ENCODE results near the gene AXL. TPM values are rescaled to one million over a fixed set of nuclear protein-coding genes. Genes with fewer than 3 reads are reported as not detected.

Gene AXL
- total and polyA plus RNA-seq, 9 of the 15 experiments (the other 6 are each of a cell fraction or from before 2014, with no cell fraction given), result 0.80 to 6.6 (median 1.6) TPM

DNA sequence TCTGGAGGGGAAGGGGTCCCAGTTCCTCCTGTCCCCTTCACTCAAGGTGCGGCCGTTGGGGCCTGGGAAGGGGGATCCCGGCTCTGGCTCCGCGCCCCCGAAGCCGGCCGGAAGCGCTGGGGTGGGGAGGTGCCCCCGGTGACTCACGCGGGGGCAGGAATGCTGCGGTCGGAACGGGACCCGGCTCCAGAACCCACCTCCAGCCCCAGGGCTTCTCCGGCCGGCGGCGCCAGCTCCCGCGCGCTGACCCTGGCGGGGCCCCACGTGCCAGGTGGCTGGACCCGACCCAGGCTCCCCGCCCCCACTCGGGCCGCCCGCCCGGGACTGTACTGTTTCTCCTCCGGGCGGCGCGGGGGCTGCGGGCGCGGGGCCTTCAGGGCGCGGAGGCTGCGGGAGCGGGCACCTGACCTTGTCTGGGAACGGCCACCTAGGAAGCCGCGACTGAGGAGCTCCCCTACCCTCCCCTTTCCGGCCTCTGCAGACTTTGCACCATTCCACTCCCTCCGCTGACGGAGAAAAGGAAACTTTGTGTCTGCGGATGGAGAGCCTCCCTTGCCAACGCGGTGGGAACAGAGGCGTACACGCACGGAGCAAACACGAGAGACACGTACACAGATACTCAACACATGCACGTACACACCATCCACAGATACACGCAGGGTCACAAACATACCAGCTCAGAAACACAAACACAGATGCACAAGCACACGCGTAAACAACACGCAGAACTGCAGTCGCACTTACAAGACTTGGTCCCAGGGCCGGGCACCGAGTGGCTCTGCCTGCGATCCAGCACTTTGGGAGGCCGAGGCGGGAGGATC lies 7.2 kb downstream of the AXL start (continued):
- TF ChIP-seq CUX1 (CRISPR knock-in tag; IDR thresholded peaks at IDR 0.05) (no peak), PRMT5 (CRISPR knock-in tag; IDR thresholded peaks at IDR 0.05) (no peak), SMARCA5 (IDR thresholded peaks at IDR 0.05) (0 out of 2 replicates have a peak, but pooled peaks have one; percentile 55), RCOR1 (IDR thresholded peaks at IDR 0.05; ENCODE audit: borderline replicate concordance in 1 of 2, low read depth in 2 of 2, low read length in 2 of 2) (no peak), MAFF (IDR thresholded peaks at IDR 0.05; ENCODE audit: low read length) (no peak), PHTF2 (CRISPR knock-in tag; IDR thresholded peaks at IDR 0.05) (no peak), ZNF140 (CRISPR knock-in tag; IDR thresholded peaks at IDR 0.05) (no peak), NR4A1 (CRISPR knock-in tag; IDR thresholded peaks at IDR 0.05) (no peak), NR4A1 (tag; IDR thresholded peaks at IDR 0.05) (no peak), THRAP3 (IDR thresholded peaks at IDR 0.05; ENCODE audit: borderline replicate concordance) (no peak), BHLHE40 (IDR thresholded peaks at IDR 0.05; ENCODE audit: low read length) (peak; percentile 89)
- TF ChIP-seq, protein P1, sequence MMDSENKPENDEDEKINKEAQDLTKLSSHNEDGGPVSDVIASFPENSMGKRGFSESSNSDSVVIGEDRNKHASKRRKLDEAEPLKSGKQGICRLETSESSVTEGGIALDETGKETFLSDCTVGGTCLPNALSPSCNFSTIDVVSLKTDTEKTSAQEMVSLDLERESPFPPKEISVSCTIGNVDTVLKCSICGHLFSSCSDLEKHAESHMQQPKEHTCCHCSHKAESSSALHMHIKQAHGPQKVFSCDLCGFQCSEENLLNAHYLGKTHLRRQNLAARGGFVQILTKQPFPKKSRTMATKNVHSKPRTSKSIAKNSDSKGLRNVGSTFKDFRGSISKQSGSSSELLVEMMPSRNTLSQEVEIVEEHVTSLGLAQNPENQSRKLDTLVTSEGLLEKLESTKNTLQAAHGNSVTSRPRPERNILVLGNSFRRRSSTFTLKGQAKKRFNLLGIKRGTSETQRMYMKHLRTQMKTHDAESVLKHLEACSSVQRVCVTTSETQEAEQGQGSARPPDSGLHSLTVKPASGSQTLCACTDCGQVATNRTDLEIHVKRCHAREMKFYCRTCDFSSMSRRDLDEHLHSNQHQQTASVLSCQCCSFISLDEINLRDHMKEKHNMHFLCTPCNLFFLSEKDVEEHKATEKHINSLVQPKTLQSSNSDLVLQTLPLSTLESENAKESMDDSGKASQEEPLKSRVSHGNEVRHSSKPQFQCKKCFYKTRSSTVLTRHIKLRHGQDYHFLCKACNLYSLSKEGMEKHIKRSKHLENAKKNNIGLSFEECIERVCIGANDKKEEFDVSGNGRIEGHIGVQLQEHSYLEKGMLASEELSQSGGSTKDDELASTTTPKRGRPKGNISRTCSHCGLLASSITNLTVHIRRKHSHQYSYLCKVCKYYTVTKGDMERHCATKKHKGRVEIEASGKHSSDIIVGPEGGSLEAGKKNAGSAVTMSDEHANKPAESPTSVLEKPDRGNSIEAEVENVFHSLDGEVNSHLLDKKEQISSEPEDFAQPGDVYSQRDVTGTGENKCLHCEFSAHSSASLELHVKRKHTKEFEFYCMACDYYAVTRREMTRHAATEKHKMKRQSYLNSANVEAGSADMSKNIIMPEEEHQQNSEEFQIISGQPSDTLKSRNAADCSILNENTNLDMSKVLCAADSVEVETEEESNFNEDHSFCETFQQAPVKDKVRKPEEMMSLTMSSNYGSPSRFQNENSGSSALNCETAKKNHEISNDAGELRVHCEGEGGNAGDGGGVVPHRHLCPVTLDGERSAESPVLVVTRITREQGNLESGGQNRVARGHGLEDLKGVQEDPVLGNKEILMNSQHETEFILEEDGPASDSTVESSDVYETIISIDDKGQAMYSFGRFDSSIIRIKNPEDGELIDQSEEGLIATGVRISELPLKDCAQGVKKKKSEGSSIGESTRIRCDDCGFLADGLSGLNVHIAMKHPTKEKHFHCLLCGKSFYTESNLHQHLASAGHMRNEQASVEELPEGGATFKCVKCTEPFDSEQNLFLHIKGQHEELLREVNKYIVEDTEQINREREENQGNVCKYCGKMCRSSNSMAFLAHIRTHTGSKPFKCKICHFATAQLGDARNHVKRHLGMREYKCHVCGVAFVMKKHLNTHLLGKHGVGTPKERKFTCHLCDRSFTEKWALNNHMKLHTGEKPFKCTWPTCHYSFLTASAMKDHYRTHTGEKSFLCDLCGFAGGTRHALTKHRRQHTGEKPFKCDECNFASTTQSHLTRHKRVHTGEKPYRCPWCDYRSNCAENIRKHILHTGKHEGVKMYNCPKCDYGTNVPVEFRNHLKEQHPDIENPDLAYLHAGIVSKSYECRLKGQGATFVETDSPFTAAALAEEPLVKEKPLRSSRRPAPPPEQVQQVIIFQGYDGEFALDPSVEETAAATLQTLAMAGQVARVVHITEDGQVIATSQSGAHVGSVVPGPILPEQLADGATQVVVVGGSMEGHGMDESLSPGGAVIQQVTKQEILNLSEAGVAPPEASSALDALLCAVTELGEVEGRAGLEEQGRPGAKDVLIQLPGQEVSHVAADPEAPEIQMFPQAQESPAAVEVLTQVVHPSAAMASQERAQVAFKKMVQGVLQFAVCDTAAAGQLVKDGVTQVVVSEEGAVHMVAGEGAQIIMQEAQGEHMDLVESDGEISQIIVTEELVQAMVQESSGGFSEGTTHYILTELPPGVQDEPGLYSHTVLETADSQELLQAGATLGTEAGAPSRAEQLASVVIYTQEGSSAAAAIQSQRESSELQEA (IDR thresholded peaks at IDR 0.05; ENCODE audit: low read depth), result no peak
